C1 segment of cervical spinal cord (tissue), 14 donors: ENCODE measurements around the gene APC2.
"Not testable (repeated sequence)": the region's sequence is repeated elsewhere in the genome, so short reads cannot be mapped to it uniquely, and the experiment has no call there.

Source experiments
- DNase-seq, 14 donors: peaks; one replicate each; lab custom pipeline; 2025; lab: John Stamatoyannopoulos, UW

Gene APC2

GRCh38 chr19:1429750-1430149 is 20.2 kb upstream of the APC2 start:
- no peak for DNase-seq

- no peak for DNase-seq
Measured at GRCh38 chr19:1430246-1430645, 19.7 kb upstream of the APC2 start.

GRCh38 chr19:1431759-1432506 is 18.0 kb upstream of the APC2 start:
- DNase-seq, result no peak

- DNase-seq, result no peak
Measured at GRCh38 chr19:1432507-1432887, 17.4 kb upstream of the APC2 start.

- no peak for DNase-seq
Measured at GRCh38 chr19:1433119-1434039, 16.5 kb upstream of the APC2 start.

GRCh38 chr19:1434040-1434366 is 15.9 kb upstream of the APC2 start:
- DNase-seq, result no peak

- DNase-seq, result no peak
Measured at GRCh38 chr19:1434577-1435060, 15.3 kb upstream of the APC2 start.

- DNase-seq, result no peak
Measured at GRCh38 chr19:1435378-1435989, 14.4 kb upstream of the APC2 start.

- no peak for DNase-seq
Measured at GRCh38 chr19:1437609-1438008, 12.3 kb upstream of the APC2 start.

- peak; percentile 58 to 95 (median 89) for DNase-seq
Measured at GRCh38 chr19:1438035-1438932, 11.6 kb upstream of the APC2 start, which contains the start of gene RPS15. TSS of gene RPS15 (plus strand) at chr19:1438396. CDS start at chr19:1438426, 30 bp downstream.

- no peak for DNase-seq
Measured at GRCh38 chr19:1438933-1439354, 11.0 kb upstream of the APC2 start.

- DNase-seq, result not testable (repeated sequence)
Measured at GRCh38 chr19:1439525-1440417, 10.2 kb upstream of the APC2 start.

GRCh38 chr19:1440418-1440801 is 9.5 kb upstream of the APC2 start:
- no peak for DNase-seq

GRCh38 chr19:1441022-1441426 is 8.9 kb upstream of the APC2 start:
- DNase-seq, result no peak

- DNase-seq, result no peak
Measured at GRCh38 chr19:1441677-1442438, 8.1 kb upstream of the APC2 start.

- DNase-seq, result peak in 13 of 14 donors; percentile 31 to 80 (median 61)
Measured at GRCh38 chr19:1445185-1445931, 4.6 kb upstream of the APC2 start.

- peak in 8 of 14 donors; percentile 29 to 75 (median 40) for DNase-seq
Measured at GRCh38 chr19:1445932-1446712, 3.8 kb upstream of the APC2 start.
